ENCODE measurements around the gene NDST1. TPM values are rescaled to one million over a fixed set of nuclear protein-coding genes. Genes with fewer than 3 reads are reported as not detected.

NDST1 gene
- 1 to 10 TPM; 2.9 to 3.3 TPM for total RNA-seq

DNA sequence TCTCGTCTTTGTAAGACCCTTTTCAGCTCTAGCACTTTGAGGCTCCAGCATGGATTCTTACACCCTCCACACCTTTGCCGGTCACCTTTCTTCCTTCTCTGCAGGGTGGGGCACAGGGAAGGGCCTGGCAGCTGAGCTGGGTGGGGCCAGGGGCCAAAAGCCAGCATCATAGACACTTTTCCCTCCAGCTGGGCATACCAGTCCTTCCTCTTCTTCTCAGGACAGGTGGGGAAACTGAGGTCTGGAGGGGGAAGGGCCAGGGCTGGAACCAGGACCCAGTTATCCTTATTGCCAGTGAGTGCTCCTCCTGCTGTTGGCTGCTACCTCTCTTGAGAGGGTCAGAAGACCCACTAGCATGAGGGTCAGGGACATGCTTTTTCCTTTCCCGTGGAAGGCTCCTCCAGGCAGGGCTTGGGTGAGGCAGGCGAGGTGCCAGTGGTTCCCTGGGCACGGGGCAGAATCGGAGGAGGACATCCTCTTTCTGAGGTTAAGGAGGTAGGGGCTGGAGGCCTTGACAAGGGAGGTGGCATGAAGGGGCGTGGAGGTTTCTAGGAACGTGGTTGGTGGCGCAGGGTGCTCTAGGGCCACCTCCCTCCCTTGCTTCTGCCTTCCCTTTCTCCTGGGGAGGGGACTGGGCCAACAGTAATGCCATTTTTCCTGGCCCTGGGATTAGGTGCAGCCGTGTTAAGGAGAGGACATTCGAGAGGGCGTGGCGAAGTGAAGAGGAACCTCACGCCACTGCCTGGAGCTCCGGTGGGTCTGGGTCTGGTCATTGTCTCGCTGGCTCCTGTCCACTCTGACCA lies at the start of gene NDST1:
Gene NDST1 (plus strand): TSS at position 658 of the 803 bp plus-strand sequence. CDS start 13,124 bp downstream, outside the sequence.
- no peaks in the 10 kb centered on the region for H3K9me3 Mint-ChIP-seq
- TF ChIP-seq, protein P1, sequence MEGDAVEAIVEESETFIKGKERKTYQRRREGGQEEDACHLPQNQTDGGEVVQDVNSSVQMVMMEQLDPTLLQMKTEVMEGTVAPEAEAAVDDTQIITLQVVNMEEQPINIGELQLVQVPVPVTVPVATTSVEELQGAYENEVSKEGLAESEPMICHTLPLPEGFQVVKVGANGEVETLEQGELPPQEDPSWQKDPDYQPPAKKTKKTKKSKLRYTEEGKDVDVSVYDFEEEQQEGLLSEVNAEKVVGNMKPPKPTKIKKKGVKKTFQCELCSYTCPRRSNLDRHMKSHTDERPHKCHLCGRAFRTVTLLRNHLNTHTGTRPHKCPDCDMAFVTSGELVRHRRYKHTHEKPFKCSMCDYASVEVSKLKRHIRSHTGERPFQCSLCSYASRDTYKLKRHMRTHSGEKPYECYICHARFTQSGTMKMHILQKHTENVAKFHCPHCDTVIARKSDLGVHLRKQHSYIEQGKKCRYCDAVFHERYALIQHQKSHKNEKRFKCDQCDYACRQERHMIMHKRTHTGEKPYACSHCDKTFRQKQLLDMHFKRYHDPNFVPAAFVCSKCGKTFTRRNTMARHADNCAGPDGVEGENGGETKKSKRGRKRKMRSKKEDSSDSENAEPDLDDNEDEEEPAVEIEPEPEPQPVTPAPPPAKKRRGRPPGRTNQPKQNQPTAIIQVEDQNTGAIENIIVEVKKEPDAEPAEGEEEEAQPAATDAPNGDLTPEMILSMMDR (IDR thresholded peaks at IDR 0.05): no peak
- ChIA-PET POLR2A (no interaction called here), CTCF (no interaction called here)
- H3K36me3 Mint-ChIP-seq (ENCODE audit: low read depth): no peaks in the 10 kb centered on the region
- ATAC-seq (no peak), DNase-seq (no peak)
- no peak within 1 kb of the TSS for H3K27ac Mint-ChIP-seq
- H3K4me1 Mint-ChIP-seq (ENCODE audit: low read depth): no peaks in the 10 kb centered on the region
- no peak within 1 kb of the TSS for H3K4me3 Mint-ChIP-seq
- intact Hi-C loops (cut with micrococcal nuclease): no loop called here
- no peaks in the 10 kb centered on the region for H3K27me3 Mint-ChIP-seq

DNA sequence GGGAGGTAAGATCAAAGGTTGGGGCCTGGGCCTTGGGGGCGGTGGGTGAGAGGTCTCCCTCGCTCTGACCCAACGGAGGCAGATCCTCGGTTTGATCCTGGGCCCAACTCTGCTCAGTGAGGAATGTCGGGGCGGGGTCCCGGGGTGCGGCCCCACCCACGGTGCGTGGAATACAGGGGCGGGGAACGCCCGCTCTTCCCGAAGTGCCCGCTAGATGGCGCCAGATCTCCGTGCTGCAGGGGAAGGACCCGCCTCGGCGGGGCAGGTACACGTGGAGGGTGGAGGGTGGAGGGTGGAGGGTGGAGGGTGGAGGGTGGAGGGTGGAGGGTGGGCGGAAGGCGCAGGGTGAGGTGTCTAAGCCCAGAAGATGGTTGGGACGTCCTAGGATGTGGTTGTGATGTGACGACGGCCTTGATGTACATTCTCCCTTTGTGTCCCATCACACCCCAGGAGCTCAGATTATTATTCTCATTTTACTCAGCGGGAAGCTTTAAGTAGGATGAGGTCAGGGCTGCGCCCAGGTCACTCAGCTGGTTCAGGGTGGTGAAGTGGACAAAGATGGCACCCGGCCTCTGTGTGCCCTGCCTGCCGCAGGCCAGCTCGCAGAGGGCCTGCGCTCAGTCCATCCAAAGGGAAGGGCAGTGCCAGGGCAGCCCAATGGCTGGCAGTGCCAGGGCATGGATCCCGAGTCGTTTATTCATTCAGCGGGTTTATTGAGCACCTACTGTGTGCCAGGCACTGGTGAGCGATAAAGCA lies 49.0 kb upstream of the NDST1 start:
- DNase-seq: peak; percentile 88
- CTCF ChIA-PET: interaction anchor here (0.6 to 4.1 kb wide), 33 partner anchors 9 to 543 kb away, joined by 3 to 22 read pairs (median 4); partner anchors contain the start of genes IRGM, RBM22 and RPS14
- no peak overlapping the region for H3K27ac Mint-ChIP-seq

DNA sequence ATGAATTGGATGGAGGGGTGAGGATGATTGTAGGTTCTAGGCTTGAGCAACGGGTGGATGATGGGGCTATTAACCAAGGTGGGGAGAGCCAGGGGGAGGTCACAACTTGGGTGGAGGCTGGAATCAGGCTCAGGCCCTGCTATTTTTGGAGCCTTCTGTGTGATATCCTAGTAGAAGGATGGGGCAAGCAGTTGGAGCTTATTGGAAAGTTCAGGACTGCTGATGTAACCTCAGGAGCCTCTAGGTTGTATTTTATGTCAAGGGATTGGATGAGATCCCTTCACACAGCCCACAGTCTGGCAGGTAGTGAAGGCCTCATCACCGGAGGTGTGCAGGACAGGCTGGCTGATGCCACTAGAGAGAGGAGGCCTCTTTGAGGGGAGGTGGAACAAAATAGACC lies 47.1 kb upstream of the NDST1 start:
- H3K36me3 Mint-ChIP-seq (ENCODE audit: low read depth): no peaks in the 10 kb centered on the region
- peak overlapping the region; percentile 46 for H3K27ac Mint-ChIP-seq
- intact Hi-C loops (cut with micrococcal nuclease): loop anchor here (5.0 kb wide), 1 partner anchor 82 kb away; no protein-coding TSS in a partner anchor
- CTCF ChIA-PET: interaction anchor here (0.7 to 4.1 kb wide), 6 partner anchors 9 to 194 kb away, joined by 3 to 22 read pairs (median 3); partner anchors contain the start of gene RPS14
- no peaks in the 10 kb centered on the region for H3K27me3 Mint-ChIP-seq
- H3K4me1 Mint-ChIP-seq (ENCODE audit: low read depth): peaks cover 34% of the 10 kb centered on the region
- POLR2A ChIA-PET: interaction anchor here (0.6 to 1.6 kb wide), 5 partner anchors 12 to 54 kb away, joined by 3 to 5 read pairs (median 3); partner anchors contain the start of gene RPS14
- no peak overlapping the region for H3K4me3 Mint-ChIP-seq
- ATAC-seq (no peak), DNase-seq (no peak)
- TF ChIP-seq, protein P1 (IDR thresholded peaks at IDR 0.05): no peak
- H3K9me3 Mint-ChIP-seq: no peaks in the 10 kb centered on the region

More for the DNA sequence above, 49.0 kb upstream of the NDST1 start:
- intact Hi-C loops (cut with micrococcal nuclease): loop anchor here (5.0 kb wide), 2 partner anchors 63 to 388 kb away; partner anchors contain the start of gene IRGM
- POLR2A ChIA-PET: interaction anchor here (0.7 to 2.8 kb wide), 6 partner anchors 9 to 242 kb away, joined by 3 to 16 read pairs (median 3); partner anchors contain the start of genes RBM22 and RPS14
- TF ChIP-seq, protein P1 (IDR thresholded peaks at IDR 0.05): peak; percentile 80
- Mint-ChIP-seq H3K36me3 (ENCODE audit: low read depth) (no peaks in the 10 kb centered on the region), H3K4me1 (ENCODE audit: low read depth) (peaks cover 34% of the 10 kb centered on the region), H3K27me3 (no peaks in the 10 kb centered on the region), H3K4me3 (no peak overlapping the region), H3K9me3 (no peaks in the 10 kb centered on the region)
- ATAC-seq: peak; percentile 92

DNA sequence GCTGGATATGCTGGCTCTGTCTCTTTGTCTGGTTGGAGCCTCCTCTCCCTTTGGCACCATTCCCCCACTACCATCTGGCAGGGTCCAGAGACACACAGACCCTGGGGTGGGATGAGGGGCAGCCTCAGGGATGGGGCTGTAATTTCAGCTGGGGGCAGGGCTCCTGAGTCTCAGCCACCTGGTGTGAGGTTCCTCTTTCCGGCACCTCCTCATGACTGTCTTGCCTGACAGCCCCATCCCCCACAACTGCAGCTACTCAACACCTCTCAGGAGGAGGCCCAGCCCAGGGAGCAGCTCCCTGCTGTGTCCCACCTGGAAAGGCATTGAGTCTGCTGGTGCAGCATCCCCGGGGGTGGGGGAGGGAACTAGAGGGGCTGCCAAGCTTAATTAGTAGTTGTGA lies 46.7 kb upstream of the NDST1 start:
- no peaks in the 10 kb centered on the region for H3K36me3 Mint-ChIP-seq (ENCODE audit: low read depth)
- H3K4me3 Mint-ChIP-seq: no peak overlapping the region
- no peaks in the 10 kb centered on the region for H3K27me3 Mint-ChIP-seq
- H3K27ac Mint-ChIP-seq: no peak overlapping the region
- ChIA-PET POLR2A (interaction anchor here (0.6 to 1.6 kb wide), 5 partner anchors 12 to 53 kb away, joined by 3 to 5 read pairs (median 3); partner anchors contain the start of gene RPS14), CTCF (interaction anchor here (0.7 to 4.1 kb wide), 5 partner anchors 10 to 193 kb away, joined by 3 to 22 read pairs (median 3); partner anchors contain the start of gene RPS14)
- TF ChIP-seq, protein P1 (IDR thresholded peaks at IDR 0.05): no peak
- ATAC-seq: peak; percentile 15
- intact Hi-C loops (cut with micrococcal nuclease): loop anchor here (5.0 kb wide), 1 partner anchor 81 kb away; no protein-coding TSS in a partner anchor
- H3K9me3 Mint-ChIP-seq: no peaks in the 10 kb centered on the region
- H3K4me1 Mint-ChIP-seq (ENCODE audit: low read depth): peaks cover 34% of the 10 kb centered on the region
- peak; percentile 42 for DNase-seq

Measured in activated CD8-positive, alpha-beta T cell treated with anti-CD3 and anti-CD28 coated beads for 36 hours (primary cell).